Large intestine (tissue), 3 donors: ENCODE data around the gene PLXNA2. TPM values are rescaled to one million over a fixed set of nuclear protein-coding genes. Genes with fewer than 3 reads are reported as not detected.

Experiments
- DNase-seq, 2 donors: peaks; one replicate each; pipeline versions ENCODE4 v3.0.0 to v3.0.0-alpha.2; 2013
- H3K27ac ChIP-seq: one replicate; pipeline ENCODE4 v1.5.1; 2013; ENCODE audit warnings: low read length
- H3K27me3 ChIP-seq: 2 replicates; pipeline ENCODE4 v1.6.1; 2013; ENCODE audit warnings: low read length; ENCODE audit not compliant: control insufficient read depth, insufficient read depth
- H3K36me3 ChIP-seq: 2 replicates; pipeline ENCODE4 v1.6.1; 2013; ENCODE audit warnings: low read length; ENCODE audit not compliant: control insufficient read depth, insufficient read depth
- H3K4me1 ChIP-seq: one replicate; pipeline ENCODE4 v1.6.1; 2013; ENCODE audit warnings: low read length; ENCODE audit not compliant: control insufficient read depth, insufficient read depth
- H3K4me3 ChIP-seq: one replicate; pipeline ENCODE4 v1.5.1; 2013; ENCODE audit warnings: low read length
- H3K9me3 ChIP-seq: one replicate; pipeline ENCODE4 v1.6.1; 2013; ENCODE audit warnings: mild to moderate bottlenecking, low read depth, low read length, moderate library complexity; ENCODE audit not compliant: control insufficient read depth
- WGBS: methylation state at CpG from one replicate; pipeline ENCODE4 v1.1.5; 2013; ENCODE audit warnings: low lambda C conversion rate; ENCODE audit not compliant: insufficient coverage; 5-methylcytosine and 5-hydroxymethylcytosine counted together
- polyA plus RNA-seq: library from polyadenylated mRNA; unstranded; fragments of 120-200 nt; gene quantifications from one replicate; pipeline ENCODE4 v1.2.1, GENCODE V29; 2013

PLXNA2 gene
- polyA plus RNA-seq, 1 donor, result 11.7 TPM

- H3K27me3 ChIP-seq, result peaks cover 24% of the 10 kb centered on the region
- H3K27ac ChIP-seq, result no peak overlapping the region
- H3K4me3 ChIP-seq, result no peak overlapping the region
- H3K4me1 ChIP-seq, result peaks cover 2% of the 10 kb centered on the region
- H3K9me3 ChIP-seq, result no peaks in the 10 kb centered on the region
- peaks cover 38% of the 10 kb centered on the region for H3K36me3 ChIP-seq
- 59% methylated on average over 3 of the region's 27 CpGs for WGBS
- DNase-seq, result no peak
These were observed 199.4 kb downstream of the PLXNA2 start for GRCh38 chr1:208044589-208045462.

GRCh38 chr1:208043691-208044181, 200.4 kb downstream of the PLXNA2 start:
- Histone ChIP-seq H3K4me3 (no peak overlapping the region), H3K9me3 (no peaks in the 10 kb centered on the region), H3K4me1 (peaks cover 2% of the 10 kb centered on the region), H3K36me3 (peaks cover 41% of the 10 kb centered on the region), H3K27ac (no peak overlapping the region), H3K27me3 (peaks cover 22% of the 10 kb centered on the region)
- no CpG with 5 or more reads among the region's 10 CpGs for WGBS
- no peak for DNase-seq

- H3K36me3 ChIP-seq, result peaks cover 49% of the 10 kb centered on the region
- no peak for DNase-seq
- H3K4me3 ChIP-seq, result no peak overlapping the region
These were observed 201.3 kb downstream of the PLXNA2 start for GRCh38 chr1:208042868-208043267.

GRCh38 chr1:208042041-208042615, 202.1 kb downstream of the PLXNA2 start:
- peaks cover 50% of the 10 kb centered on the region for H3K36me3 ChIP-seq
- H3K27ac ChIP-seq, result no peak overlapping the region
- peaks cover 16% of the 10 kb centered on the region for H3K27me3 ChIP-seq
- H3K4me1 ChIP-seq, result peaks cover under 1% of the 10 kb centered on the region
- no peak for DNase-seq
- H3K9me3 ChIP-seq, result no peaks in the 10 kb centered on the region
- WGBS, result no CpG with 5 or more reads among the region's 22 CpGs
- no peak overlapping the region for H3K4me3 ChIP-seq

More at GRCh38 chr1:208042868-208043267, 201.3 kb downstream of the PLXNA2 start:
- H3K9me3 ChIP-seq, result no peaks in the 10 kb centered on the region
- H3K27ac ChIP-seq, result no peak overlapping the region
- WGBS, result no CpG with 5 or more reads among the region's 13 CpGs
- H3K4me1 ChIP-seq, result peaks cover 2% of the 10 kb centered on the region
- peaks cover 18% of the 10 kb centered on the region for H3K27me3 ChIP-seq

GRCh38 chr1:208041505-208041904, 202.7 kb downstream of the PLXNA2 start:
- H3K4me1 ChIP-seq, result peaks cover 2% of the 10 kb centered on the region
- no peaks in the 10 kb centered on the region for H3K9me3 ChIP-seq
- no peak overlapping the region for H3K4me3 ChIP-seq
- WGBS, result 100% methylated on average over 3 of the region's 9 CpGs
- DNase-seq, result no peak
- peaks cover 49% of the 10 kb centered on the region for H3K36me3 ChIP-seq
- no peak overlapping the region for H3K27ac ChIP-seq
- peaks cover 17% of the 10 kb centered on the region for H3K27me3 ChIP-seq

GRCh38 chr1:208040821-208041297, 203.3 kb downstream of the PLXNA2 start:
- H3K9me3 ChIP-seq, result no peaks in the 10 kb centered on the region
- peaks cover 46% of the 10 kb centered on the region for H3K36me3 ChIP-seq
- H3K27me3 ChIP-seq, result peaks cover 17% of the 10 kb centered on the region
- peaks cover 3% of the 10 kb centered on the region for H3K4me1 ChIP-seq
- no peak overlapping the region for H3K27ac ChIP-seq
- WGBS, result no CpG with 5 or more reads among the region's 6 CpGs
- DNase-seq, result no peak
- no peak overlapping the region for H3K4me3 ChIP-seq

- H3K27me3 ChIP-seq, result peaks cover 12% of the 10 kb centered on the region
- H3K9me3 ChIP-seq, result no peaks in the 10 kb centered on the region
- H3K36me3 ChIP-seq, result peaks cover 45% of the 10 kb centered on the region
- no peak overlapping the region for H3K27ac ChIP-seq
- no peak overlapping the region for H3K4me3 ChIP-seq
- H3K4me1 ChIP-seq, result peaks cover 3% of the 10 kb centered on the region
- 60% methylated on average over 1 of the region's 22 CpGs for WGBS
- no peak for DNase-seq
These were observed 204.4 kb downstream of the PLXNA2 start for GRCh38 chr1:208039536-208040332.

GRCh38 chr1:208038303-208038702, 205.9 kb downstream of the PLXNA2 start:
- no CpG with 5 or more reads among the region's 14 CpGs for WGBS
- Histone ChIP-seq H3K4me3 (no peak overlapping the region), H3K27me3 (peaks cover 10% of the 10 kb centered on the region), H3K4me1 (peaks cover 3% of the 10 kb centered on the region), H3K27ac (no peak overlapping the region), H3K9me3 (no peaks in the 10 kb centered on the region), H3K36me3 (peaks cover 41% of the 10 kb centered on the region)
- DNase-seq, result no peak

GRCh38 chr1:208036918-208037766, 207.0 kb downstream of the PLXNA2 start:
- peaks cover 3% of the 10 kb centered on the region for H3K4me1 ChIP-seq
- peaks cover 40% of the 10 kb centered on the region for H3K36me3 ChIP-seq
- H3K9me3 ChIP-seq, result no peaks in the 10 kb centered on the region
- no peak overlapping the region for H3K27ac ChIP-seq
- DNase-seq, result no peak
- H3K4me3 ChIP-seq, result no peak overlapping the region
- H3K27me3 ChIP-seq, result peaks cover 10% of the 10 kb centered on the region
- WGBS, result 80% methylated on average over 1 of the region's 9 CpGs
